ENCODE data around the gene HADHB. TPM values are rescaled to one million over a fixed set of nuclear protein-coding genes. Genes with fewer than 3 reads are reported as not detected.

HADHB gene
- total and polyA plus RNA-seq, 2 of the 13 experiments (the other 11 are each of a cell fraction or from before 2014, with no cell fraction given): 112 to 238 TPM

- no TSS peak for BruUV-seq (replicated peaks)
- Histone ChIP-seq H3K9me3 (ENCODE audit: low read length) (no peaks in the 10 kb centered on the region), H4K20me1 (ENCODE audit: insufficient read depth, low read length) (peaks cover 21% of the 10 kb centered on the region), H3K4me2 (ENCODE audit: low read depth, low read length) (no peak overlapping the region), H3K4me1 (ENCODE audit: insufficient read depth, low read length) (peaks cover 25% of the 10 kb centered on the region), H3K79me2 (ENCODE audit: insufficient read depth, low read length) (peaks cover 24% of the 10 kb centered on the region), H3K9ac (ENCODE audit: insufficient read depth, low read depth, low read length) (no peak overlapping the region), H2AFZ (ENCODE audit: low read length) (no peak overlapping the region), H3K27ac (ENCODE audit: extremely low read length, insufficient read depth, low read length) (no peak overlapping the region), H3K27me3 (ENCODE audit: control insufficient read depth in 1 of 2, insufficient read depth in 2 of 2, low read length in 2 of 2) (no peaks in the 10 kb centered on the region), H3K4me3 (replicated peaks in 1 of 3; ENCODE audit: insufficient read depth in 1 of 3, low read depth in 2 of 3, low read length in 3 of 3) (no peak overlapping the region), H3K36me3 (replicated peaks in 1 of 2; ENCODE audit: control insufficient read depth in 1 of 2, insufficient read depth in 2 of 2, low read length in 2 of 2) (peaks cover 20 to 72% of the 10 kb centered on the region in 2 experiments)
- DNase-seq (ENCODE audit: low spot score): peak; percentile 24
- FAIRE-seq: no peak
- intact Hi-C loops (cut with micrococcal nuclease; ENCODE audit: unreplicated experiment) (loop anchor here (1.0 kb wide), 2 partner anchors 95 to 234 kb away; no protein-coding TSS in a partner anchor), in situ Hi-C loops (cut with HindIII; ENCODE audit: extremely low pct_ligation_motif_present, low pct_unique_long_range_greater_than_20kb) (loop anchor here (5.0 to 10.0 kb wide), 2 partner anchors 97 to 230 kb away; no protein-coding TSS in a partner anchor)
- CTCF ChIA-PET (ENCODE audit: low intra/inter-chr PET ratio, low total read pairs): interaction anchor here (1.1 to 1.7 kb wide), 3 partner anchors 79 to 234 kb away, joined by 3 to 10 read pairs (median 5); no protein-coding TSS in a partner anchor
- 90% methylated on average over 9 of the region's 9 CpGs for WGBS (ENCODE audit: low lambda C conversion rate)
- POLR2A ChIA-PET: no interaction called here
- ATAC-seq: peak; percentile 41; the same call in 1 of the 3 replicates
- TF ChIP-seq ZNF770 (CRISPR knock-in tag; IDR thresholded peaks at IDR 0.05) (peak; percentile 29; the same call in 1 of the 2 replicates), KDM2A (CRISPR knock-in tag; IDR thresholded peaks at IDR 0.05; ENCODE audit: borderline replicate concordance, low read depth) (no peak), CEBPZ (IDR thresholded peaks at IDR 0.05; ENCODE audit: low read length) (no peak), ZNF337 (CRISPR knock-in tag; IDR thresholded peaks at IDR 0.05; ENCODE audit: borderline replicate concordance, low read depth) (no peak), RAD21 (CRISPR knock-in tag; IDR thresholded peaks at IDR 0.05) (peak; percentile 65), STAG1 (CRISPR knock-in tag; IDR thresholded peaks at IDR 0.05) (peak; percentile 67), SMC3 (IDR thresholded peaks at IDR 0.05; ENCODE audit: low read length) (peak; percentile 41; the same call in 1 of the 2 replicates), CTCF (CRISPR knock-in tag; IDR thresholded peaks at IDR 0.05) (peak; percentile 58), FOXC1 (CRISPR knock-in tag; IDR thresholded peaks at IDR 0.05; ENCODE audit: borderline replicate concordance) (no peak)
These were observed 9.7 kb upstream of the HADHB start for GRCh38 chr2:26235089-26235488.
